Activated T-cell treated with anti-CD3 and anti-CD28 coated beads for 48 hours (primary cell): ENCODE data around the gene MAPK9.

Source experiments
- DNase-seq: peaks from one replicate; pipeline ENCODE4 v3.0.0-alpha.2; 2020; ENCODE audit warnings: low read depth

The MAPK9 gene

GRCh38 chr5:180205916-180206315 is 86.0 kb downstream of the MAPK9 start:
- no peak for DNase-seq

GRCh38 chr5:180204276-180204819 is 87.5 kb downstream of the MAPK9 start:
- no peak for DNase-seq

- DNase-seq = no peak
Measured at GRCh38 chr5:180202939-180203573, 88.8 kb downstream of the MAPK9 start.

GRCh38 chr5:180201051-180201987 is 90.6 kb downstream of the MAPK9 start:
- DNase-seq = no peak

GRCh38 chr5:180199390-180199789 is 92.5 kb downstream of the MAPK9 start:
- DNase-seq = no peak

- DNase-seq = no peak
Measured at GRCh38 chr5:180198208-180198607, 93.7 kb downstream of the MAPK9 start.

GRCh38 chr5:180197016-180197702 is 94.7 kb downstream of the MAPK9 start:
- DNase-seq = no peak

- DNase-seq = no peak
Measured at GRCh38 chr5:180194410-180195345, 97.2 kb downstream of the MAPK9 start.

- no peak for DNase-seq
Measured at GRCh38 chr5:180193749-180194375, 98.0 kb downstream of the MAPK9 start.

GRCh38 chr5:180191716-180192115 is 100.2 kb downstream of the MAPK9 start:
- DNase-seq = no peak

- no peak for DNase-seq
Measured at GRCh38 chr5:180187767-180188166, 104.1 kb downstream of the MAPK9 start.
